HG02852 (cell line): ENCODE measurements around the gene CYP4F11.
"Not testable (repeated sequence)": the region's sequence is repeated elsewhere in the genome, so short reads cannot be mapped to it uniquely, and the experiment has no call there.

Experiments
- ATAC-seq: cut with Tn5 transposase; IDR thresholded peaks from one replicate; pipeline ENCODE4 v1.9.1; 2021; ENCODE audit warnings: mild to moderate bottlenecking, moderate library complexity; ENCODE audit not compliant: unreplicated experiment

CYP4F11 gene

DNA sequence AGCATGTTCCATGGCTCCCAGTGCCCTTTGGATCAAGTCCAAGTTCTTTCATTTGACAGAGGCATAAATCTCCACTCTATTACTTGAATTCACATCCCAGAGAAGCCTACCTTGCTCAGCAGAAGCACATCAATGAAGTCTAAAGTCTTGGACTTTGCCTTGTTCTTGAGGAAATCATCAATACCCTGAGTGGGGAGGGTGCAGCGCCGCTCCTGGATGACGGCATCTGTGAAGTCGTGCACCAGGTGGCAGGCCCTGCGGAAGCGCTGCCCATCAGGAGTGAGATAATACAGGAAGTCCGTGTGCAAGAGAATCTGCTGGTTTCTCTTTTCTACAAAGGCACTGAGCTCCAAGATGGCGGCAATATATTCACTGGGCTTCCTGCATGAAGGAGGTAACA lies 10.6 kb downstream of the CYP4F11 start:
- no peak for ATAC-seq

DNA sequence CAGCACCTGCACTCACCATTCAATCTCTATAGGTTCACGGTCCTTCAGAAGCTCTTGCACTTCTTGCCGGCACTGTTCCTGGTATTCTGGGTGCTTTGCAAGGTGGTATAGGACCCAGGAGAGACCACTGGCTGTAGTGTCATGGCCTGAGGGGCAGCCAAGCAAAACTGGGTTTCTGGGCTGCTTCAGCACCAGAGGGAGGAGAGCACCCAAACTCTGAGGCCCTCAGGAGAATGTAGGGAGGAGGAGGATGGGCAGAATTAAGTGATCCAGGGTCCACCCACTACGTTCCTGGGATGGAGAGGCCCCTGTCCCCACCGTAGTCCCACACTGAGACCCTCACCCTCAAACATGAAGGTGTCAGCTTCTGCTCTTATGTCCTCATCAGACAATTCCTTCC lies 12.3 kb downstream of the CYP4F11 start:
- ATAC-seq = no peak

DNA sequence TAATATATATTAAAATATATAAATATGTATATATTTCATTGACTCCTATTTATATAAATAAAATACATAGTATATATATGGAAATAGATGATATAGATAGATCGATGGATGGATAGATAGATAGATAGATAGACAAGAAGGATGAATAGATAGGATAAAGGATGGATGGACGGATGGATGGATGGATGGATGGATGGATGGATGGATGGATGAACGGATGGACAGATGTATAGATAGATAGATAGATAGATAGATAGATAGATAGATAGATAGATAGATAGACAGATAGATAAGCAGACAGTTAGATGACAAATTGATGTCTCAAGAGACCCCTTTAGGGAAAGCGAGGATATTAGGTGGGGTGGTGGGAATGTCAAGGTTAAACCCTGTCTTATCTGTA lies 15.1 kb downstream of the CYP4F11 start:
- no peak for ATAC-seq

DNA sequence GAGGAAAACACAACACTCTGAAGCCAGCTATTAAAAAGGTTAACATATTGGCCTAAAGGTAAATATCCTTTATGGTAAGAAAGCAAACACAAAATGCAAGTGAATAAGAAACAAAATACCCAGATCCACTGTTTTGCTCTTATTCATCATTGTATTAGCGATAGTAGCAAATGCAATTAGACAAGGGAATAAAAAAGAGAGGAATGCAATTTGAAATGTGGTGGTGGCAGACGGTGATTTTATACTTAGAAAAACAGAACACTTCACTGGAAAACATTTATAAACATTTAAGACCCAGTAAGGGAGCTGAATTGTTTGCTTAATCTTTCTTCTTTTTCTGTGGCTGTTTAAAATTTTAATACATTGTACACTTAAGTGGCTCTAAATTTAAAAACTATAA lies 19.2 kb downstream of the CYP4F11 start:
- no peak for ATAC-seq

- ATAC-seq = no peak
These were observed 20.5 kb downstream of the CYP4F11 start for GRCh38 chr19:15913830-15914229.

DNA sequence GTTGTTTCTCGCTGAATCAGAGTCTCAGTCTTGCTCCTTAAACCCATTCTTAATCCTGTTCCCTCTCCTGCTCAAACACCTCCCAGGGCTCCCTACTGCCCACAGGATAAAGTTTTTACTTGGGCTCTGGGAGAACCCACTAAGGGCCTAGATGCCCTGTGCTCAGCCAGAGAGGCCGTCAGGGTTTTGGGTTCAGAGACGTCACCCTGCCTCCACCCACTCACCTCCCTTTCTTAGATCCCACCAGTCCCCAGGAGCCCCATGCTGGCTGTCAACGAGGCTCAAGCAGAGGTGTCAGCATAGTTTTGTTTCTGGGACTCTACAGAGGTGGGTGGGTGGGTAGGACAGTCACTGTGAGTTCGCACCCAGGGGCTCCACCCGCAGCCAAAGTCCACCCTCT lies 20.9 kb downstream of the CYP4F11 start:
- no peak for ATAC-seq

DNA sequence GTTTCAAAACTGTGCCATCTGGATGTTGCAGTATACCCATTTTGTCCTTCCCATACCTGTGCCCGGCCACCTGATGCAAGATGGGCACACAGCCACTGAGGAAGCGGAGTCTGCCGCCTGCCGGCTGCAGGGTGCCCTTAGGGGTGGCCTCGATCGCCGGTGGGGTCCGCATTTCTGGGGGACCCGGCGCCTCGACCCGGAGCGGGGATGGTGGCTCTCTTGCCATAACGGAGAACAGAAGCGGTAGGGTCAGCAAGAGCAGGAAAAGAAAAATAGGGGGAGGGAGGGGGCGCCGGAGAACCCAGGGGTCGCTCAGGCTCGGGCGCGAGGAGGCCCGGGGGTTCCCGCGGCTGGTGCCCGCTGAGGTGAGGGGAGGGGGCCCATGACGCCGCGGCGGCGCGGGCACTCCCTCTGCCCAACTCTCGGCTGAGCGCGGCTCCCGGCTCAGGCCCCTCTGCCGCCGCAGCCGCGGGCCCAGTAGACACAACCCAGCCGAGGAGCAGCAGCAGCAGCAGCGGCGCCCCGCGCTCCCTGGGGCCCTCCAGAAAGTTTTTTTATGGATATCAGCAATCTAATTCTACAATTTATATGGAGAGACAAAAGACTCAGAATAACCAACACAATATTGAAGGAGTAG lies 22.6 kb downstream of the CYP4F11 start:
- no peak for ATAC-seq

DNA sequence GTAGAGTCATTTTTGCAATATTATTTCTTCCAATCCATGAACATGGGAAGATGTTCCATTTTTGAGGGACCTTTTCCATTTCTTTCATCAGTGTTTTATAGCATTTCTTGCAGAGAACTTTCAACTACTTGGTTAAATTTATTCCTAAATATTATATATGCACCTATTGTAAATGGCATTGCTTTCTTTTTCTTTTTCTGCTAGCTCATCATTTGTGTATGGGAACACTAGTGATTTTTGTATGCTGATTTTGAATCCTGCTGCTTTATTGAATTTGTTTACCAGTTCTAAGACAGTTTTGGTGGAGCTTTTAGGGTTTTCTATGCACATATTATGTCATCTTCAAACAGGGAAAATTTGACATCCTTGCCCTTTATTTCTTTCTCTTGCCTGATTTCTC lies 29.3 kb downstream of the CYP4F11 start:
- ATAC-seq = no peak

DNA sequence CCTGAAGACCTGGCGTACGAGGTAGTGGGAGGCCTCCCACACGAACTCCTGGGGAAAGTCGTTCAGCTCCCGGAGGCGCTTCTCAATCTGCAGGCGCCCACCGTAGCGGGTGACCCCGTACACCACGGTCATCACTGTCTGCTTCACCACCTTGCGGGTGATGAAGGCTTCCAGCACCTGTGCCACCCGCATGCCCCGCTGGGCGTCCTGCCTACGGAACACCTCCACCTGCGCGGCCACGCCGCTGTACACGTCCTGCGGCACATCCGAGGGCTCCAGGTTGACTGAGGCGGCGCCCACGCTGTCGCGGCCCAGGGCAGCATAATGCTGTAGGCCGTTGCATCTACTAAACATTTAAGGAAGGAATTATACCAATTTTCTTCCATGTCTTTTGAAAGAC lies 31.4 kb downstream of the CYP4F11 start:
- ATAC-seq = not testable (repeated sequence)

DNA sequence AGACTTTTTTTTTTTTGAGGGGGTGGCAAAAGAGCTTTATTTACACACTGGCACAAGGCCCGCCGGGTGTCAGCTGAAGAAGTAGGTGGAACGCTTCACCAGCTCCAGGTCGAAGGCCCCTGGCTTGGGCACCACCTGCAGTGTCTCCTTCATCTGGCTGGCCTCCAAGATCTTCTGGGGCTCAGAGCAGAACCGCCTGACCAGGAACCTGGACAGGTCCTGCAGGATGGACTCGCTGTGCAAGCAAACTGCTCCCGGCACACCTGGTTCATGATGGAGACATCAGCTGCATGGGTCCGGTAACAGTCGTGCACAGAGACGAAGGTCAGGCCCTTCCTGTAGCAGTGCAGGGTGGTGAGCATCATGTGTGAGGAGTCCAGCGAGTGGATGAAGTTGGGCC lies 32.1 kb downstream of the CYP4F11 start:
- no peak for ATAC-seq

DNA sequence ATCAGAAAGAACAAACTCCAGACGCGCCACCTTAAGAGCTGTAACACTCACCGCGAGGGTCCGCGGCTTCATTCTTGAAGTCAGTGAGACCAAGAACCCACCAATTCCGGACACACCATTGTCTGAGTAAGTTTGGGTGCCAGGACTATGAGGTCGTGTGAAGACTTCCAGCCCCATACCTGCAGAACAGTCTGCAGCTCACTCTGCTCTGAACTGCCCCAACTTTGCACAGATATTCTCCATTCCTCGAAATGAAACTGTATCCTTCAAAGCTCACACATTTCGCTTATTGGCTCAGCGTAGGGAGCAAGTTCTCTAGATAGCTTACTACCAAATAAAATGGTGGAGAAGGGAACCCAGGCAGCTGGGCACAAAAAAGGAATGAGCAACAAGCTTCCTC lies 33.8 kb downstream of the CYP4F11 start:
- ATAC-seq = no peak

DNA sequence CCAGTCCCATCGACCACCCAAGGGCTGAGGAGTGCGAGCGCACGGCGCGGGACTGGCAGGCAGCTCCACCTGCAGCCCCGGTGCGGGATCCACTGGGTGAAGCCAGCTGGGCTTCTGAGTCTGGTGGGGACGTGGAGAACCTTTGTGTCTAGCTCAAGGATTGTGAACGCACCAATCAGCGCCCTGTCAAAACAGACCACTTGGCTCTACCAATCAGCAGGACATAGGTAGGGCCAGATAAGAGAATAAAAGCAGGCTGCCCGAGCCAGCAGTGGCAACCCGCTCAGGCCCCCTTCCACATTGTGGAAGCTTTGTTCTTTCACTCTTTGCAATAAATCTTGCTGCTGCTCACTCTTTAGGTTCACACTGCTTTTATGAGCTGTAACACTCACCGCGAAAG lies 34.3 kb downstream of the CYP4F11 start:
- ATAC-seq = not testable (repeated sequence)

DNA sequence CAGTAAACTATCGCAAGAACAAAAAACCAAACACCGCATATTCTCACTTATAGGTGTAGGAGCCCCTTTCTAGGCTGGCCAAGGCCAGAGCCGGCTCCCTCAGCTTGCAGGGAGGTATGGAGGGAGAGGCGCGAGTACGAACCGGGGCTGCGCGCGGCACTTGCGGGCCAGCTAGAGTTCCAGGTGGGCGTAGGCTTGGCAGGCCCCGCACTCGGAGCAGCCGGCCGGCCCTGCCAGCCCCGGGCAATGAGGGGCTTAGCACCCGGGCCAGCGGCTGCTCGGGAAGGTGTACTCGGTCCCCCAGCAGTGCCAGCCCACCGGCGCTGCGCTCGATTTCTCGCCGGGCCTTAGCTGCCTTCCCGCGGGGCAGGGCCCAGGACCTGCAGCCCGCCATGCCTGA lies 34.8 kb downstream of the CYP4F11 start:
- not testable (repeated sequence) for ATAC-seq

- ATAC-seq = no peak
These were observed 36.5 kb downstream of the CYP4F11 start, which contains the start of gene CYP4F2 for GRCh38 chr19:15897738-15898276. Gene CYP4F2, minus strand, starts transcription at chr19:15898074. Its CDS starts 463 bp downstream, at chr19:15897611.

DNA sequence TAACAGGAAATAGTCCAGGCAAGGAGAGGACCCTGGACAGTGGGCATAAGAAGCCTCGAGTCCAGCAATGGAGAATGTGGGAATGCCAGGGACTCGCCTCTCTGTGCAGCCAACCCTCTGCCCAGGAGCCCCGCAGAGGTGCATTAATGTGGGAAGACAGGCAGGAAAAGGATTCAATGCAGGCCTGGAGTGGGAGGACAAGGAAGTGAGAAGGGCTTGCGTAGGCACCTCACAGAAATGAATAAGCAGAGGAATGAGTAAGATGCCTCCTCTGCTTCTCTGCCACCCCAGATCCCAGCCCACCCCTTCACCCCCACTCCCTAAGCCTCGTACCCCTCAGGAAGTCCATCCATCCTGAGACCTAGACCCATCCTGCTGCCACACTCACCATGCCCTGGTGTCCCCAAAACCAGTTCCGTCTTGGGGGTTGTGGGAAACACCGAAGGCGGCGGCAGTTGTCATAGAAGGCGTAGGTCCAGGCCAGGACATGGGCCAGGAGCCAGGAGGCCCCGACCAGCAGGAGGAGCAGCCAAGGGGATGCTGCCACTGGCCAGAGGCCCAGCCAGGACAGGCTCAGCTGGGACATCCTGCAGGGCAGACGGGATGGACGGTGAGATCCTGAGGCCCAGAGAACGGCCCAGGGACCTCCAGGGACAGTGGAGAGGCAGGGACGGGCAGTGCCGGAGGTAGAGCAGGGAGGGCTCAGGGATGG lies 37.1 kb downstream of the CYP4F11 start:
- no peak for ATAC-seq

DNA sequence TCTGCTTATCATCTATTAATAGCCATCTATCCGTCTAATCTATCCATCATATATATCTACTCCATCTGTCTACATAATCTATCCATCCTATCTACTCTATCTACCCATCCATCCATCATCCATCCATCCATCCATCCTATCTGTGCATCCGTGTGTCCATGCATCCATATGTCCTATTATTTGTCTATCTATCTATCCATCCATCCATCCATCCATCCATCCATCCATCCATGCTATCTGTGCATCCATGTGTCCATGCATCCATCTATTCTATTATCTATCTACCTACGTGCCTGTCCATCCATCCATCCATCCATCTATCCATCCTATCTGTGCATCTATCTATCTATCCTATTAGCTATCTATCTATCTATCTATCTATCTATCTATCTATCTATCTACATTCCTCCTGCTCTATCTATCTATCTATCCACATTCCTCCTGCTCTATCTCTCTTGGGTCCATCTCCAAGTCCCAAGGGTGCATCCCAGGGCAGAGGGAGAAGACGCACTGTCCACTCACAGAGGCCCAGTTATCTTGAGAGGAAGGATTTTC lies 38.4 kb downstream of the CYP4F11 start:
- ATAC-seq = no peak

DNA sequence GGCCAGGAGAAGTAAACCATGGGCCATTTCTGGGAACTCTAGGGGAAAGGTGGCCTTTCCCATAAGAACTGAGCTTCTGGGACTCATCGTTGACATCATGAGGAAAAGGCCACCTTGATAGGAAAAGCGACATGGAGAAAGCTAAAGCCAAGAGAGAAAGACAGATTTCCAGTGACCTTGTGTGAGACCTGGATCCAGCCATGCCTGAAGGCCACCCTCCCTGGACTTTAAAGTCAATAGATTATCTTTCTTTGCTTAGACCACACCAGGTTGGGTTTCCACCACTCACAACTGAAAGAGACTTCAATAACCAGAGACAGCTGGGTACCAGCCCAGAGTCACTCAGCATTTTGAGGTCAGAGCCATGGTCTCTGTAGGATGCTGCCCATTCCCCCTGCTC lies 40.0 kb downstream of the CYP4F11 start:
- no peak for ATAC-seq

- ATAC-seq = no peak
These were observed 40.9 kb downstream of the CYP4F11 start for GRCh38 chr19:15893477-15893876.

DNA sequence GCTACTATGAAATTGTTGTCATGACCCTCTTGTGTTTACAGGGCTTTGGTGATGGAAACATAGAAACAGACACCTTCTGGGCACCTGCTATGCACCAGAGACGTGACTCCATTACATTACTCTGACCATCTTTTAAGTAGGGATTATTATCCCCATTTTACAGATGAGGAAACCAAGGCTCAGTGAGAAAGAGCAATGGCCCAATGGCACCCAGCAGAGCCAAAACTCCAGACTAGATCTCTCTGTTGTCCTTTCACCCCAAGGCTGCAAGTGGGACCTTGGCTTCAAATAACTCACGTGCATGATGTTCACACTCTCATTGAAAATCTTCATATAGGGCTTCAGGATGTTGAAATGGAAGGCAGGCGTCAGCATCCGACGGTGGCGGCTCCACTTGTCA lies 42.3 kb downstream of the CYP4F11 start:
- ATAC-seq = no peak

- ATAC-seq = no peak
These were observed 42.9 kb downstream of the CYP4F11 start for GRCh38 chr19:15891434-15891833.

DNA sequence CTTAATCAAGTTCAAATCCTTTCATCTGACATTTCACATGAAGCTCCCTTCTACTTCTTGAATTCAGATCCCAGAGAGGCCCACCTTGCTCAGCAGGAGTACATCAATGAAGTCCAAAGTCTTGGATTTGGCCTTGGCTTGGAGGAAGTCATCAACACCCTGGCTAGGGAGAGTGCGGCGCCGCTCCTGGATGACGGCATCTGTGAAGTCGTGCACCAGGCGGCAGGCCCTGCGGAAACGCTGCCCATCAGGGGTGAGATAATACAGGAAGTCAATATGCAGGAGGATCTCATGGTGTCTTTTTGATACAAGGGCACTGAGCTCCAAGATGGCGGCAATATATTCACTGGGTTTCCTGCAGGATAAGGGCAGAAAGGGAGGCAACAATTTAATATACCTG lies 45.0 kb downstream of the CYP4F11 start:
- not testable (repeated sequence) for ATAC-seq

DNA sequence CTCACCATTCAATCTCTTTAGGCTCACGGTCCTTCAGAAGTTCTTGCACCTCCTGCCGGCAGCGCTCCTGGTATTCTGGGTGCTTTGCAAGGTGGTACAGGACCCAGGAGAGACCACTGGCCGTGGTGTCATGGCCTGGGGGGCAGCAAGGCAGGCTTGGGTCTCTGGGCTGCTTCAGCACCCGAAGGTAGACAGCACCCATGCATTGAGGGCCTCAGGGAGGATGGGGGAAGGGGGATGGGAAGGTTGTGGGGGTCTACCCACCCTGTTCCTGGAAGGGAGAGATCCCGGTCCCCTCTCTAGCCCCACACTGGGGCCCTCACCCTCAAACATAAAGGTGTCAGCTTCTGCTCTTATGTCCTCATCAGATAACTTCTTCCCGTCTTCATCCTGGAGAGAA lies 48.4 kb downstream of the CYP4F11 start:
- no peak for ATAC-seq
